Central memory CD8-positive, alpha-beta T cell (primary cell): ENCODE measurements around the gene ARHGEF11.

Experiments
- ATAC-seq: fragments of 150-1000 bp; cut with Tn5 transposase; replicated peaks from 2 replicates; pipeline ENCODE4 v1.10.0; 2022; ENCODE audit warnings: mild to moderate bottlenecking, moderate FRiP score, moderate number of reproducible peaks; ENCODE audit not compliant: poor library complexity, severe bottlenecking; ENCODE audit errors: extremely low read depth
- DNase-seq, 2 donors: peaks; one replicate each; pipeline ENCODE4 v3.0.0; 2021; ENCODE audit warnings: low spot score in 2 of 2
- H3K27ac Mint-ChIP-seq: one replicate; pipeline ENCODE4 v1.8.0; 2022; ENCODE audit warnings: low read depth, mild to moderate bottlenecking, moderate library complexity, mixed read lengths
- H3K27me3 Mint-ChIP-seq: one replicate; pipeline ENCODE4 v1.8.0; 2022; ENCODE audit warnings: mixed read lengths
- H3K36me3 Mint-ChIP-seq: one replicate; pipeline ENCODE4 v1.8.0; 2022; ENCODE audit warnings: mild to moderate bottlenecking, moderate library complexity, mixed read lengths; ENCODE audit not compliant: insufficient read depth
- H3K4me1 Mint-ChIP-seq: one replicate; pipeline ENCODE4 v1.8.0; 2022; ENCODE audit warnings: mixed read lengths
- H3K4me3 Mint-ChIP-seq: one replicate; pipeline ENCODE4 v1.8.0; 2022; ENCODE audit warnings: mild to moderate bottlenecking, moderate library complexity, mixed read lengths
- H3K9me3 Mint-ChIP-seq: one replicate; pipeline ENCODE4 v1.8.0; 2022; ENCODE audit warnings: mixed read lengths

ARHGEF11 gene

GRCh38 chr1:157040802-157041201 lies 4.7 kb downstream of the ARHGEF11 start:
- Mint-ChIP-seq H3K4me1 (no peaks in the 10 kb centered on the region), H3K27ac (no peak overlapping the region), H3K27me3 (peaks cover 81% of the 10 kb centered on the region), H3K4me3 (no peak overlapping the region), H3K36me3 (no peaks in the 10 kb centered on the region), H3K9me3 (no peaks in the 10 kb centered on the region)
- no peak for DNase-seq
- no peak for ATAC-seq

- Mint-ChIP-seq H3K27me3 (peaks cover 59% of the 10 kb centered on the region), H3K27ac (no peak overlapping the region), H3K36me3 (peaks cover 3% of the 10 kb centered on the region), H3K9me3 (no peaks in the 10 kb centered on the region), H3K4me3 (no peak overlapping the region), H3K4me1 (no peaks in the 10 kb centered on the region)
- ATAC-seq (no peak), DNase-seq (no peak)
Observed at GRCh38 chr1:157035121-157035520, 10.4 kb downstream of the ARHGEF11 start.

- Mint-ChIP-seq H3K9me3 (no peaks in the 10 kb centered on the region), H3K36me3 (peaks cover 3% of the 10 kb centered on the region), H3K4me3 (no peak overlapping the region), H3K27me3 (peaks cover 55% of the 10 kb centered on the region), H3K4me1 (no peaks in the 10 kb centered on the region), H3K27ac (no peak overlapping the region)
- no peak for DNase-seq
- no peak for ATAC-seq
Observed at GRCh38 chr1:157034137-157034800, 11.3 kb downstream of the ARHGEF11 start.

GRCh38 chr1:157033357-157033876 lies 12.1 kb downstream of the ARHGEF11 start:
- Mint-ChIP-seq H3K27me3 (peaks cover 50% of the 10 kb centered on the region), H3K4me3 (no peak overlapping the region), H3K36me3 (peaks cover 7% of the 10 kb centered on the region), H3K27ac (no peak overlapping the region), H3K4me1 (no peaks in the 10 kb centered on the region), H3K9me3 (no peaks in the 10 kb centered on the region)
- DNase-seq: no peak
- no peak for ATAC-seq

GRCh38 chr1:157032303-157032702 lies 13.2 kb downstream of the ARHGEF11 start:
- DNase-seq (no peak), ATAC-seq (no peak)
- peaks cover 50% of the 10 kb centered on the region for H3K27me3 Mint-ChIP-seq
- H3K36me3 Mint-ChIP-seq: peaks cover 7% of the 10 kb centered on the region
- H3K9me3 Mint-ChIP-seq: no peaks in the 10 kb centered on the region
- no peak overlapping the region for H3K27ac Mint-ChIP-seq
- H3K4me3 Mint-ChIP-seq: no peak overlapping the region
- H3K4me1 Mint-ChIP-seq: no peaks in the 10 kb centered on the region

- ATAC-seq: no peak
Observed at GRCh38 chr1:157030728-157031127, 14.8 kb downstream of the ARHGEF11 start.

GRCh38 chr1:157028674-157029073 lies 16.9 kb downstream of the ARHGEF11 start:
- Mint-ChIP-seq H3K4me3 (no peak overlapping the region), H3K36me3 (peaks cover 4% of the 10 kb centered on the region), H3K4me1 (no peaks in the 10 kb centered on the region), H3K27me3 (peaks cover 62% of the 10 kb centered on the region), H3K9me3 (no peaks in the 10 kb centered on the region), H3K27ac (no peak overlapping the region)
- ATAC-seq: no peak
- DNase-seq: no peak

More at GRCh38 chr1:157030728-157031127, 14.8 kb downstream of the ARHGEF11 start:
- Mint-ChIP-seq H3K4me3 (no peak overlapping the region), H3K4me1 (no peaks in the 10 kb centered on the region), H3K36me3 (peaks cover 7% of the 10 kb centered on the region), H3K27ac (no peak overlapping the region), H3K27me3 (peaks cover 59% of the 10 kb centered on the region), H3K9me3 (no peaks in the 10 kb centered on the region)
- no peak for DNase-seq

GRCh38 chr1:157025856-157026255 lies 19.7 kb downstream of the ARHGEF11 start:
- H3K4me1 Mint-ChIP-seq: no peaks in the 10 kb centered on the region

GRCh38 chr1:157025385-157025784 lies 20.2 kb downstream of the ARHGEF11 start:
- Mint-ChIP-seq H3K27ac (no peak overlapping the region), H3K36me3 (peaks cover 7% of the 10 kb centered on the region), H3K4me3 (no peak overlapping the region), H3K9me3 (peaks cover 6% of the 10 kb centered on the region), H3K27me3 (peaks cover 79% of the 10 kb centered on the region), H3K4me1 (no peaks in the 10 kb centered on the region)
- ATAC-seq (no peak), DNase-seq (no peak)

More at GRCh38 chr1:157025856-157026255, 19.7 kb downstream of the ARHGEF11 start:
- Mint-ChIP-seq H3K36me3 (peaks cover 7% of the 10 kb centered on the region), H3K27ac (no peak overlapping the region), H3K9me3 (peaks cover 4% of the 10 kb centered on the region), H3K4me3 (no peak overlapping the region), H3K27me3 (peaks cover 75% of the 10 kb centered on the region)
- ATAC-seq (no peak), DNase-seq (no peak)

- Mint-ChIP-seq H3K9me3 (peaks cover 11% of the 10 kb centered on the region), H3K4me1 (no peaks in the 10 kb centered on the region), H3K27ac (no peak overlapping the region), H3K4me3 (no peak overlapping the region), H3K36me3 (peaks cover 2% of the 10 kb centered on the region), H3K27me3 (peaks cover 81% of the 10 kb centered on the region)
- DNase-seq (no peak), ATAC-seq (no peak)
Observed at GRCh38 chr1:157021688-157022087, 23.9 kb downstream of the ARHGEF11 start.

- H3K4me3 Mint-ChIP-seq: no peak overlapping the region
- no peaks in the 10 kb centered on the region for H3K4me1 Mint-ChIP-seq
- H3K9me3 Mint-ChIP-seq: peaks cover 11% of the 10 kb centered on the region
- ATAC-seq: no peak
- no peak overlapping the region for H3K27ac Mint-ChIP-seq
- peaks cover 62% of the 10 kb centered on the region for H3K27me3 Mint-ChIP-seq
- H3K36me3 Mint-ChIP-seq: peaks cover 2% of the 10 kb centered on the region
- DNase-seq: no peak
Observed at GRCh38 chr1:157019457-157019856, 26.1 kb downstream of the ARHGEF11 start.

GRCh38 chr1:157011845-157012244 lies 33.7 kb downstream of the ARHGEF11 start:
- H3K27ac Mint-ChIP-seq: no peak overlapping the region
- DNase-seq: no peak

GRCh38 chr1:157008502-157008901 lies 37.0 kb downstream of the ARHGEF11 start:
- H3K9me3 Mint-ChIP-seq: no peaks in the 10 kb centered on the region

More at GRCh38 chr1:157011845-157012244, 33.7 kb downstream of the ARHGEF11 start:
- no peaks in the 10 kb centered on the region for H3K36me3 Mint-ChIP-seq
- no peaks in the 10 kb centered on the region for H3K4me1 Mint-ChIP-seq
- H3K27me3 Mint-ChIP-seq: peaks cover 16% of the 10 kb centered on the region
- H3K4me3 Mint-ChIP-seq: no peak overlapping the region
- no peaks in the 10 kb centered on the region for H3K9me3 Mint-ChIP-seq
- no peak for ATAC-seq

More at GRCh38 chr1:157008502-157008901, 37.0 kb downstream of the ARHGEF11 start:
- Mint-ChIP-seq H3K36me3 (no peaks in the 10 kb centered on the region), H3K27me3 (peaks cover 42% of the 10 kb centered on the region), H3K4me1 (no peaks in the 10 kb centered on the region), H3K27ac (no peak overlapping the region), H3K4me3 (no peak overlapping the region)
- DNase-seq (no peak), ATAC-seq (no peak)
